ENCODE measurements around the gene PACRGL.
"Not testable (repeated sequence)": the region's sequence is repeated elsewhere in the genome, so short reads cannot be mapped to it uniquely, and the experiment has no call there.

The PACRGL gene

DNA sequence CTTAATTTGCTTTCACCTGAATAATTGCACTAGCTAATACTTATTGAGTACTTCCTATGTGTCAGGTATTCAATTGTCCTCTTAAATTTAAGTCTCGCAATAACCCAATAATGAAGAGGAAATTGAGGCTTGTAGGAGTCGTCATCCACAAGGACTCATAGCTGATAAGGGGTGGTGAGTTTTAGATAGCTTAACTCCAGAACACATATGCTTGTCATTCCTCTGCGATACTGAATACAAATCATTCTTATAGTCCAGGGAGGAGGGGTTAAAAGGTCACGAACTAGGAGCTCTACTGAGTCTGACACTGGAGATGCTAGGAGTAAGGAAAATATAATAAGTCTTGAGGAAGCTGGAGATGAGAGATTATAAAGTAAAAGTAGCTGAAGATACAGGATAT is 1.4 kb upstream of the PACRGL start:
- CTCF ChIA-PET = interaction anchor here (0.9 to 3.4 kb wide), 5 partner anchors 11 to 26 kb away, joined by 3 to 23 read pairs (median 3); no protein-coding TSS in a partner anchor
- no peak for DNase-seq (ENCODE audit: extremely low spot score)
- TF ChIP-seq, protein P1, sequence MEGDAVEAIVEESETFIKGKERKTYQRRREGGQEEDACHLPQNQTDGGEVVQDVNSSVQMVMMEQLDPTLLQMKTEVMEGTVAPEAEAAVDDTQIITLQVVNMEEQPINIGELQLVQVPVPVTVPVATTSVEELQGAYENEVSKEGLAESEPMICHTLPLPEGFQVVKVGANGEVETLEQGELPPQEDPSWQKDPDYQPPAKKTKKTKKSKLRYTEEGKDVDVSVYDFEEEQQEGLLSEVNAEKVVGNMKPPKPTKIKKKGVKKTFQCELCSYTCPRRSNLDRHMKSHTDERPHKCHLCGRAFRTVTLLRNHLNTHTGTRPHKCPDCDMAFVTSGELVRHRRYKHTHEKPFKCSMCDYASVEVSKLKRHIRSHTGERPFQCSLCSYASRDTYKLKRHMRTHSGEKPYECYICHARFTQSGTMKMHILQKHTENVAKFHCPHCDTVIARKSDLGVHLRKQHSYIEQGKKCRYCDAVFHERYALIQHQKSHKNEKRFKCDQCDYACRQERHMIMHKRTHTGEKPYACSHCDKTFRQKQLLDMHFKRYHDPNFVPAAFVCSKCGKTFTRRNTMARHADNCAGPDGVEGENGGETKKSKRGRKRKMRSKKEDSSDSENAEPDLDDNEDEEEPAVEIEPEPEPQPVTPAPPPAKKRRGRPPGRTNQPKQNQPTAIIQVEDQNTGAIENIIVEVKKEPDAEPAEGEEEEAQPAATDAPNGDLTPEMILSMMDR (IDR thresholded peaks at IDR 0.05; ENCODE audit: control extremely low read depth, extremely low read depth, low read depth, missing control alignments) = no peak
- POLR2A ChIA-PET = no interaction called here

DNA sequence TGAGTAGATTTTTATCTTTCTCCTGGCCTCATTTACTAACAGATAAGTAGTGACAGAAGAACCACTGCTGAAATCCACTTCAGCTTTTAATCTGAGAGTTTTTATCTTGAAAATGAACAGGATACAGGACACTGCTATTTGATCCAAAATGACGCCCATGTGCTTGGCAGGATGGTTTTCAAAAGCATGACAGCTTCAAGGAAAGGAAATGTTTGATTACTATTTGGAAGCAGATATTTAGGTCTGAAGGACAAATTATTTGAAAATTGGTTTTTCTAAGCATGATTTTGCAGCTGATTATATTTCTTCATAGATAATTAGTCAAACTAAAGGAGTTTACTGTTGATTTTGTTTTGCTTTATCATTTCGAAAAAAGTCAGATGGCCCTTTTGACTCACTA is 11.1 kb downstream of the PACRGL start:
- ChIA-PET CTCF (interaction anchor here (2.5 kb wide), 1 partner anchor 9 kb away, joined by 9 read pairs; no protein-coding TSS in a partner anchor), POLR2A (no interaction called here)
- TF ChIP-seq, protein P1 (IDR thresholded peaks at IDR 0.05; ENCODE audit: control extremely low read depth, extremely low read depth, low read depth, missing control alignments) = no peak
- no peak for DNase-seq (ENCODE audit: extremely low spot score)

DNA sequence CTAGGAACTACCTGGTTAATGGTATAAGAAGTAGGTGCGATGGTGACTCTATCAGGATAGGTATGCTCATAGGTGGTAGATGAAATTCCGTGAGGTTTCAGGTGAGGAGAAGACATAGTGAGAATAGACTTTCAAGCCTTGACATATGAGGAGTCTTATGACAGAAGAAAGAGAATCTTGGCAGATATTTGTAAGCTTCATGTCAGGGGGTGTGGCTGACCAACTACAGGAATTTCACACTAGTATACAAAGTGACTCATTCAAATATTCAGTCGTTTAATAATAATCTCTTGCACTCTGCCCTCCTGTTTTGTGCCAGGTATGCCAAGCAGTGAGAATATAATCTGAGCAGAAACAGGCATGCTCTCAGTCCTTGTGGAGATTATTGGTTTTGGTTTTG is 22.8 kb downstream of the PACRGL start:
- TF ChIP-seq, protein P1 (IDR thresholded peaks at IDR 0.05; ENCODE audit: control extremely low read depth, extremely low read depth, low read depth, missing control alignments) = no peak
- ChIA-PET POLR2A (no interaction called here), CTCF (interaction anchor here (1.0 to 2.4 kb wide), 3 partner anchors 12 to 51 kb away, joined by 3 to 6 read pairs (median 3); no protein-coding TSS in a partner anchor)
- DNase-seq (ENCODE audit: extremely low spot score) = no peak

DNA sequence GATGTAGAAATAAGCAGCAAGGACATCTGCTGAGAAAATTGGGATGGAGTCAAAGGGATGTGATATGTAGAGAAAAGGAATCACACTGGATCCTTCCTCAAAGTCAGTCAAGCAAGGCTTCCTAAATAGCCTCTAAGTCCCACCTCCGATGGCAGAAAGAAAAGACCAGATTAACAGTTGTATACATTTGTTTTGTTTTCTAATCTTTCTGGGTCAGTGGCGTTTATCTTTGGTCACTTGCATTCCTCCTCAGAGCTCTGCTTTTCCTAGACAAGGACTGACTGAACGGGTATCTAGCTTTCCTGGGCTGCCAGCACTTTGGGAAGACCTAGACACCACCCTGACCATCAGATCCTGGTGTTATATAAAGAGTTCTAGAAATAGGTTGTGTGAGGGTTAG is 23.2 kb downstream of the PACRGL start:
- ChIA-PET POLR2A (no interaction called here), CTCF (no interaction called here)
- no peak for DNase-seq (ENCODE audit: extremely low spot score)
- TF ChIP-seq, protein P1 (IDR thresholded peaks at IDR 0.05; ENCODE audit: control extremely low read depth, extremely low read depth, low read depth, missing control alignments) = no peak

DNA sequence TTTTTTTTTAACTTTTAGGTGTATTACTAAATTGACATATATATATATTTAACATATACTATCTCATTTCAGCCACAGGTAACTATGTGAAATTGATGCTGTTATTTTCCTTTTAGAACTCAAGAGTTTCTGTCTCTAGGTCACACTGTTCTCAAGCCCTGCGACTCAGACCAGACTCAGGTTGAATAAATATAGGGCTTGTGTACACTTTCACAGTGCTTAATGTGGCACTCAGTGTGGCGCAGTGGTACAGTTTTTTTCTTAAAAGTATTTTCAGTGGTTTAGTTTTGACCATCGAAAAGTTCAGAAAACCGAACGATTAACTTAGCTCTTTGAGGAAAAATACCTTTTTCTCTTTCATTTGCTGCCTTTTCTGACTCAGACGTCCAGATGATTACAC is 24.7 kb downstream of the PACRGL start:
- TF ChIP-seq, protein P1 (IDR thresholded peaks at IDR 0.05; ENCODE audit: control extremely low read depth, extremely low read depth, low read depth, missing control alignments) = no peak
- no peak for DNase-seq (ENCODE audit: extremely low spot score)
- CTCF ChIA-PET = interaction anchor here (1.4 kb wide), 1 partner anchor 26 kb away, joined by 3 read pairs; no protein-coding TSS in a partner anchor

DNA sequence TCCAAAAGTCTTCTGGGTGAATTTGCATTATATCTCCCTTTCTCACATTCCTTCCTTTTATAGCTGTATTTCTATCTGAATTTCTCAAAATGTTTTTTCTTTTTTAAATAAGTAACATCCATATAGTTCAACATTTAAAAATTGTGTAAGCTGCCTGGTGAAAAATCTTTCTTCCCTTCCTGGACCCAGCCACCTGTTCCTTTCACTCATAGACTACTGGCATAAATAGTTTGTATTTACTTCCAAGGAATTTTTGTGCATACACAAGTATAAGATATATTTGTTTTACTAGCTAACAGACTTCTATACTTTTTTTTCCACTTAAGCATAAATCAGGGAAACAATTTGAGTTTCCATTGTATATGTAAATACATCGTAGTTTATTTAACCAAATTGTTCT is 35.7 kb downstream of the PACRGL start:
- DNase-seq (ENCODE audit: extremely low spot score) = no peak
- ChIA-PET POLR2A (no interaction called here), CTCF (interaction anchor here (0.9 to 1.2 kb wide), 2 partner anchors 14 to 18 kb away, joined by 3 read pairs; no protein-coding TSS in a partner anchor)
- TF ChIP-seq, protein P1 (IDR thresholded peaks at IDR 0.05; ENCODE audit: control extremely low read depth, extremely low read depth, low read depth, missing control alignments) = no peak

More for the DNA sequence above, 24.7 kb downstream of the PACRGL start:
- POLR2A ChIA-PET = no interaction called here

DNA sequence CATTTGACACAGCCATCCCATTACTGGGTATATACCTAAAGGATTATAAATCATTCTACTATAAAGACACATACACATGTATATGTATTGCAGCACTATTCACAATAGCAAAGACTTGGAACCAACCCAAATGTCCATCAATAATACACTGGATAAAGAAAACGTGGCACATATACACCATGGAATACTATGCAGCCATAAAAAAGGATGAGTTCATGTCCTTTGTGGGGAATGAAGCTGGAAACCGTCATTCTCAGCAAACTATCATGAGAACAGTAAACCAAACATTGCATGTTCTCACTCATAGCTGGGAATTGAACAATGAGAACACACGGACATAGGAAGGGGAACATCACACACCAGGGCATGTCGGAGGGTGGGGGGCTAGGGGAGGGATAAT is 45.7 kb downstream of the PACRGL start:
- CTCF ChIA-PET = interaction anchor here (1.2 kb wide), 1 partner anchor 20 kb away, joined by 3 read pairs; no protein-coding TSS in a partner anchor
- DNase-seq (ENCODE audit: extremely low spot score); POLR2A ChIA-PET: not testable (repeated sequence)

Measured in GM10248 (cell line).